Activated T-cell treated with anti-CD3 and anti-CD28 coated beads, Interleukin-2, amount 50 U/mL, for 24 hours (primary cell): ENCODE results near the gene DVL3.
A peak's percentile ranks its signal among the peaks of the same experiment; 100 is the strongest.

Experiments used
- DNase-seq: peaks from one replicate; pipeline ENCODE4 v3.0.0-alpha.2; 2020
- H3K27ac Mint-ChIP-seq: 2 replicates; pipeline ENCODE4 v1.8.0; 2020; ENCODE audit warnings: mild to moderate bottlenecking, mixed read lengths
- H3K27me3 Mint-ChIP-seq: 2 replicates; pipeline ENCODE4 v1.8.0; 2020; ENCODE audit warnings: mixed read lengths
- H3K36me3 Mint-ChIP-seq: 2 replicates; pipeline ENCODE4 v1.8.0; 2020; ENCODE audit warnings: low read depth, mixed read lengths
- H3K4me1 Mint-ChIP-seq: 2 replicates; pipeline ENCODE4 v1.8.0; 2020; ENCODE audit warnings: low read depth, mixed read lengths
- H3K4me3 Mint-ChIP-seq: 2 replicates; pipeline ENCODE4 v1.8.0; 2020; ENCODE audit warnings: mild to moderate bottlenecking, moderate library complexity, mixed read lengths
- H3K9me3 Mint-ChIP-seq: 2 replicates; pipeline ENCODE4 v1.8.0; 2020; ENCODE audit warnings: mixed read lengths

The DVL3 gene

DNA sequence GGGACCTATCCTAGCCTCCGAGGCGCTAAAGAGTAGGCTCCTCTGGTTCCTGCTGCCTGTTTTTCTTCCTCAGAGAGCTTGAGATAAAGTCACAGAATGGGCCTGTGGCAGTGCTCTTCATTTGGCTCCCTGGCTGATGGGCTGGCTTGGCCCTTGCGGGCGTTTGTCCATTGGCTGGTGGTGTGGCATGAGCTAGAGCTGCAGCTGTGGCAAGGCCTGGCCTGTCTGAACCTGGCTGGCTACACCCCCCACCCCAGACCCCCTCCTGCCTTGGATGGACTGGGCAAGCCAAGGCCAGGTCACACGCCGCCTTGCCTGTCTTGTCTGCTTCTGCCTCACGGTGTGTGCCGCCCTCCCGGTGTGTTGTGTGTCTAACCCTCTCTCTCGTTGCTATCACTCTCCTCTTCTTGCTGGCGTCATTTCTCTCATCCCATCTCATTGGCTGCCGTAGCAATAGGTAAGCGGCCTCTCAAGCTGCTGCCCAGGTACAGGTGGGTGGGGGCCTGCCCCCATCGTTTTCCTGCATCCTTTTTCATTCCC, 22.7 kb downstream of the DVL3 start:
- Mint-ChIP-seq H3K4me3 (no peak overlapping the region), H3K27me3 (no peaks in the 10 kb centered on the region), H3K4me1 (peaks cover 40% of the 10 kb centered on the region), H3K9me3 (no peaks in the 10 kb centered on the region), H3K27ac (no peak overlapping the region), H3K36me3 (peaks cover 81% of the 10 kb centered on the region)
- no peak for DNase-seq

DNA sequence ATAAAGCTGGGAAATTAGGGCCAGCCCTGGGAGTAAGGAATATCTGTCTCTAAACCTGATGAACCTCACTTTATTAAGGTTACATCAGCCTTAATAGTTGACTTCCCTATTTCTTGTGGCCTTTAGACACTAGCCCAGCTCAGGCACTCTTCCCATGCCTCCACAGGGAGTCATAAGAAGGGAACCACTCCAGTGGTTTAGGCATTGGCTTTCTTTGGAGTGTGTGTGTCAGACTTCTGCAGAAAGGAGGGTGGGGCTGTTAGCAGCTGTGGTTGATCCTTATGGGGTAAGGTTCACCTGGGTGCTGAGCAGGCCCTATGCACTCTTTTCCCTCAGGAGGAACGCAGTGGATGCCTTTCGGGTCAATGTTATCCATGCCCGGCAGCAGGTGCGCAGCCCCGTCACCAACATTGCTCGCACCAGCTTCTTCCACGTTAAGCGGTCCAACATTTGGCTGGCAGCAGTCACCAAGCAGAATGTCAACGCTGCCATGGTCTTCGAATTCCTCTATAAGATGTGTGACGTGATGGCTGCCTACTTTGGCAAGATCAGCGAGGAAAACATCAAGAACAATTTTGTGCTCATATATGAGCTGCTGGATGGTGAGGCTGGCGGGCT, 23.5 kb downstream of the DVL3 start:
- Mint-ChIP-seq H3K27ac (peak overlapping the region; percentile 40), H3K4me1 (peaks cover 39% of the 10 kb centered on the region), H3K9me3 (no peaks in the 10 kb centered on the region), H3K27me3 (no peaks in the 10 kb centered on the region), H3K36me3 (peaks cover 85% of the 10 kb centered on the region), H3K4me3 (no peak overlapping the region)
- DNase-seq: no peak

DNA sequence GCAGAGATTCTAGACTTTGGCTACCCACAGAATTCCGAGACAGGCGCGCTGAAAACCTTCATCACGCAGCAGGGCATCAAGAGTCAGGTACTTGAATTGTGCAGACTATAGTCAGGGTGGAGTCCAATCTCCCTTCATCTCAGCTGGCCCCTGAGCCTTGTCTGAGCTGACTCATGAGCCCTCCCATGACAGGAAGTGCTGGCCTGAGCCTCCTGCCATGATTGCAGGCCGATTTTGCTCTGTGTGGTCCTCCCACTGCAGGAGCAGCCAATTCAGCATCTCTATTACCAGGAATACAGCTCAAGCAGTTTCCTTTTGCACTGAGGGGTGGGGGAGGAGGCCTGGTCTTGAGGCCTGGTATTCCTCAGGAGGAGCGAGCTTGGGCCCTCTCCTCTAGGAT, 25.0 kb downstream of the DVL3 start:
- peaks cover 95% of the 10 kb centered on the region for H3K36me3 Mint-ChIP-seq
- no peaks in the 10 kb centered on the region for H3K9me3 Mint-ChIP-seq
- no peak overlapping the region for H3K27ac Mint-ChIP-seq
- H3K4me1 Mint-ChIP-seq: peaks cover 36% of the 10 kb centered on the region
- no peaks in the 10 kb centered on the region for H3K27me3 Mint-ChIP-seq
- no peak for DNase-seq
- H3K4me3 Mint-ChIP-seq: no peak overlapping the region

DNA sequence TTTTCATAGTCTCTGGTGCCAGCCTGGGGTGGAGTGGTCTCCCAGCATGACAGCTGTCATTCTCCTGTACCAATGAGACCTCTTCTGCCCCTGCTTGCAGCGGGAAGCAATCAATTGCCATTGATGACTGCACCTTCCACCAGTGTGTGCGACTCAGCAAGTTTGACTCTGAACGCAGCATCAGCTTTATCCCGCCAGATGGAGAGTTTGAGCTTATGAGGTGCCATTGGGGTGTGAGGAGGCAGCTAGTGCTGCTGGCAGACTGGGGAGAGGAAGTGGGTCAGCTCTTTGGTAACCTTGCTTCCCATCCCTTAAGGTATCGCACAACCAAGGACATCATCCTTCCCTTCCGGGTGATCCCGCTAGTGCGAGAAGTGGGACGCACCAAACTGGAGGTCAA, 26.4 kb downstream of the DVL3 start:
- no peaks in the 10 kb centered on the region for H3K27me3 Mint-ChIP-seq
- peak overlapping the region; percentile 5 for H3K27ac Mint-ChIP-seq
- peaks cover 95% of the 10 kb centered on the region for H3K36me3 Mint-ChIP-seq
- no peaks in the 10 kb centered on the region for H3K9me3 Mint-ChIP-seq
- H3K4me1 Mint-ChIP-seq: peaks cover 28% of the 10 kb centered on the region
- DNase-seq: no peak
- H3K4me3 Mint-ChIP-seq: no peak overlapping the region

DNA sequence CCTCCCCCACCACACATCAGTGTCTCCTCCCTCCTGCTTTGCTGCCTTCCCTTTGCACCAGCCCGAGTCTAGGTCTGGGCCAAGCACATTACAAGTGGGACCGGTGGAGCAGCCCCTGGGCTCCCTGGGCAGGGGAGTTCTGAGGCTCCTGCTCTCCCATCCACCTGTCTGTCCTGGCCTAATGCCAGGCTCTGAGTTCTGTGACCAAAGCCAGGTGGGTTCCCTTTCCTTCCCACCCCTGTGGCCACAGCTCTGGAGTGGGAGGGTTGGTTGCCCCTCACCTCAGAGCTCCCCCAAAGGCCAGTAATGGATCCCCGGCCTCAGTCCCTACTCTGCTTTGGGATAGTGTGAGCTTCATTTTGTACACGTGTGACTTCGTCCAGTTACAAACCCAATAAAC, 28.5 kb downstream of the DVL3 start:
- Mint-ChIP-seq H3K4me3 (no peak overlapping the region), H3K4me1 (peaks cover 25% of the 10 kb centered on the region), H3K27ac (peak overlapping the region; percentile 56), H3K9me3 (no peaks in the 10 kb centered on the region), H3K27me3 (no peaks in the 10 kb centered on the region), H3K36me3 (peaks cover 93% of the 10 kb centered on the region)
- no peak for DNase-seq

DNA sequence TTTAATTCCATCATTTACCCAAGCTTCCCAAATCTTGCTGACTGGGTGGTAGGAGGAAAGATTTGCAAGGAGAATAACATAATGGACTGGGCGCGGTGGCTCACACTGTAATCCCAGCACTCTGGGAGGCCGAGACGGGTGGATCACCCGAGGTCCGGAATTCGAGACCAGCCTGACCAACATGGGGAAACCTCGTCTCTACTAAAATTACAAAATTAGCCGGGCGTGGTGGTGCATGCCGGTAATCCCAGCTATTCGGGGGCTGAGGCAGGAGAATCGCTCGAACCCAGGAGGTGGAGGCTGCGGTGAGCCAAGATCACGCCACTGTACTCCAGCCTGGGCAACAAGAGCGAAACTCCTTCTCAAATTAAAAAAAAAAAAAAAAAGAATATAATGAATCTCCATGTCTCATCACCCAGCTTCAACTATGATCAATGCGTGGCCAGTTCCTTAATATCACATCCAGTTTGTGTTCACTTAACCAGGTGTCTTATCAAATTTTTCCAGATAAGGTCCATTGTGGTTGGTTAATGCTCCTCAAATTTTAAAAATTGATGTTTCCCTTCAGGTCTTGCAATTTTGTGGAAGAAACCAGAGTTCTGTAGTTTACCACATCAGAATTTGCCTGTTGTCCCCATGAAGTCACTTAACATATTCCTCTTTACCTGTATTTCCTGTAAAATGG, 29.5 kb downstream of the DVL3 start:
- H3K4me1 Mint-ChIP-seq: peaks cover 29% of the 10 kb centered on the region
- H3K4me3 Mint-ChIP-seq: peak overlapping the region; percentile 95
- H3K36me3 Mint-ChIP-seq: peaks cover 93% of the 10 kb centered on the region
- H3K27ac Mint-ChIP-seq: peak overlapping the region; percentile 98
- H3K9me3 Mint-ChIP-seq: no peaks in the 10 kb centered on the region
- no peak for DNase-seq
- H3K27me3 Mint-ChIP-seq: no peaks in the 10 kb centered on the region

DNA sequence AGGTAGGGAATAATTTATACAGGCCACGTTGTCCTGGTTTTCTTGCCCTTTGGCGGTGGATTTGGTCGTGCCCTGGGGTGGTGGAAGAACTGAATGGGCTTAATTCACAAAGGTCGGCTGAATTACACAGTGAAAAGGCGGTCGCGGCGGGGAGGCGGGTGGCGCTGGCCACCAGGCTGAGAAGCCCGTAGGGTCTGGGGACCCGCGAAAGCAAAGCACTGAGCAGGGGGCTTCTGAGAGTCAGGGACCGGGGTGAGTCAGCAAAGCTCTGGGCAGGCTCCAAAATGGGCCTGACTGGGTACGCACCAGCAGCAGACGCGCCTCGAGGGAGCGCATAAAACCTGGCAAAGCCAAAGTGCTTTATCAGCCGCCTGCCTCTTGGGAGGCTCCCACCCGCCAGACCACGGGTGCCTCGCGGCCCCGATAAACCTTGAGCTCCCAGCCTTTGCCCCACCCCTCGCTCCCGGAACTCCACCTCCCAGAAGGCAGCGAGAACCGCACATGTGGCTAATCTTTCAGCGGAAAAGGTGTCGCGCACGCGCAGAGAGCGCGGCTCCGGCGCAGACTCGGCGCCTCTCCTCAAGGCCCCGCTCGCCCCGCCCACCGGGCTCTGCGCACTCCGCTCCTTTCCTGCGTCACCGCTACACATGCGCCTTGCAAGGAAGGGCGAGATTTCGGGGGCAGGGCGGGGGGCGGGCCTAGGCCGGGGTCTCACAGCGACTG, 30.4 kb downstream of the DVL3 start:
- H3K36me3 Mint-ChIP-seq: peaks cover 93% of the 10 kb centered on the region

DNA sequence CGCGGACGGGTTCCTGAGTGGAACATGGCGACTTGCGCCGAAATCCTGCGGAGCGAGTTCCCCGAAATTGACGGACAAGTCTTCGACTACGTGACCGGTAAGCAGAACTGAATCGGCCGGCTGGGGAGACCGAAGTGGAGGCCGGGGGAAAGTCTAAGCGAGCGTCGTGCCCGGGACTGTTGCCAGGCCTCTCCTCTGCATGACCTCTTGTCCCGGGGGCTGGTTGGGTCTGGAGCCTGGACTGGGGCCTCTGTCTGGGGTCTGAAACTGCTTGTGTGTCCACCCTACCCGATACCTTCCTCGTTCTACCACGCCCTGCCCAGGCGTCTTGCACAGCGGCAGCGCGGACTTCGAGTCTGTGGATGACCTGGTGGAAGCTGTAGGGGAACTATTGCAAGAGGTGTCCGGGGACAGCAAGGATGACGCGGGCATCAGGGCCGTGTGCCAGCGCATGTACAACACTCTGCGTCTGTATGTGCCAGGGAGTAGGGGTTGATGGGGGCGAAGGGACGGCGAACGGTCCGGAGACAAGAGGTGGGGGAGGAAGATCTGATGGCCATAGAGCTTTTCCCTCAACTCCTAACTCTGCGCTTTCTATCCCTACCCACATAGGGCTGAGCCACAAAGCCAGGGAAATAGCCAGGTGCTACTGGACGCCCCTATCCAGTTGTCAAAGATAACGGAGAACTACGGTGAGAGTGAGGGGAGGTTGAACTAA, 31.2 kb downstream of the DVL3 start, which contains the start of gene ABCF3:
TSS of gene ABCF3 (plus strand) at position 16 of the 718 bp plus-strand sequence. CDS start at position 25, 9 bp downstream.
- Mint-ChIP-seq H3K36me3 (peaks cover 93% of the 10 kb centered on the region), H3K9me3 (no peaks in the 10 kb centered on the region), H3K27me3 (no peaks in the 10 kb centered on the region), H3K27ac (peak within 1 kb of the TSS; percentile 98), H3K4me1 (peaks cover 33% of the 10 kb centered on the region), H3K4me3 (peak within 1 kb of the TSS; percentile 95)
- DNase-seq: no peak

More for the DNA sequence above, 30.4 kb downstream of the DVL3 start:
- Mint-ChIP-seq H3K4me1 (peaks cover 33% of the 10 kb centered on the region), H3K4me3 (peak overlapping the region; percentile 95), H3K27me3 (no peaks in the 10 kb centered on the region), H3K9me3 (no peaks in the 10 kb centered on the region), H3K27ac (peak overlapping the region; percentile 98)
- peak; percentile 99 for DNase-seq

DNA sequence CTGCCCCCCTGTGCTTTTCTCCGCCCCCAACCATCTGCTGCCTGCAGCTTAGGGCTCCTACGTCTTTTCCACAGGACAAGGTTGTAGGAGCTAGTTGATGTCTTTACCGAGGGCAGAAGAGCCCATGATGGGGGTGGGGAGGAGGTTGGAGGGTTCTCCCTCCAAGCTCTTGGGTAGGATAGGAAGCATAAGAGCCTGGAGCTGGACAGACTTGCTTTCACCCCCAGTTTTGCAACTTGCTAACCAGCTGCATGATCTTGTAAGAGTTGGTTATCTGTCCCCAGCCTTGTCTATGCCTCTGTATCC, 31.7 kb downstream of the DVL3 start:
- Mint-ChIP-seq H3K27ac (peak overlapping the region; percentile 98), H3K4me3 (peak overlapping the region; percentile 95), H3K9me3 (no peaks in the 10 kb centered on the region), H3K4me1 (peaks cover 33% of the 10 kb centered on the region), H3K27me3 (no peaks in the 10 kb centered on the region), H3K36me3 (peaks cover 93% of the 10 kb centered on the region)
- no peak for DNase-seq

DNA sequence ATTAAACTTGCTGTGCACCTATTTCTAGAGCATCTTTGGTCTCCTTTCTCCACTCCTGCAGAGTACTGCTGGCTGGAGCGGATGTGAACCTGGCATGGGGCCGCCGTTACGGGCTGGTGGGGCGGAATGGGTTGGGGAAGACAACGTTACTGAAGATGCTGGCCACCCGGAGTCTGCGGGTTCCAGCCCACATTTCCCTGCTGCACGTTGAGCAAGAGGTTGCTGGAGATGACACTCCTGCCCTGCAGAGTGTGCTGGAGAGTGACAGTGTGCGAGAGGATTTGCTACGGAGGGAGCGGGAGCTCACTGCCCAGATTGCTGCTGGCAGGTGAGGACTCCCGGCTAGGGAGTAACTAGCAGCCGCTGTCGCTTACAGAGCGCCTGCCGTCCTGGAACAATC, 32.9 kb downstream of the DVL3 start:
- peak overlapping the region; percentile 95 for H3K4me3 Mint-ChIP-seq
- peaks cover 93% of the 10 kb centered on the region for H3K36me3 Mint-ChIP-seq
- H3K9me3 Mint-ChIP-seq: no peaks in the 10 kb centered on the region
- H3K27me3 Mint-ChIP-seq: no peaks in the 10 kb centered on the region
- H3K27ac Mint-ChIP-seq: peak overlapping the region; percentile 72
- peaks cover 33% of the 10 kb centered on the region for H3K4me1 Mint-ChIP-seq
- DNase-seq: no peak

DNA sequence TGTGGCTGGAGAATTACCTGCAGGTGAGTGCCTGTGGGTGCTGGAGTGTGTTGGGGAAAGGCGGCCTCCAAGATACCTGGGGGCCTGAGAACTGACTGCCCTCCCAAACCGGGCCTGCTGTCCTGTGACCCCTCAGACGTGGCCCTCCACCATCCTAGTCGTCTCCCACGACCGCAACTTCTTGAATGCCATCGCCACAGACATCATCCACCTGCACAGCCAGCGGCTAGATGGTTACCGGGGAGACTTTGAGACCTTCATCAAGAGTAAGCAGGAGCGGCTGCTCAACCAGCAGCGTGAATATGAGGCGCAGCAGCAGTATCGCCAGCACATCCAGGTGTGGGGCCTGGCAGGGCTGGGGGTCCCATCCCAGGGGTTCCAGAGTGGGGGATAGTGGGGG, 34.2 kb downstream of the DVL3 start:
- no peak overlapping the region for H3K4me3 Mint-ChIP-seq
- H3K4me1 Mint-ChIP-seq: peaks cover 33% of the 10 kb centered on the region
- H3K9me3 Mint-ChIP-seq: no peaks in the 10 kb centered on the region
- no peak for DNase-seq
- peak overlapping the region; percentile 53 for H3K27ac Mint-ChIP-seq
- no peaks in the 10 kb centered on the region for H3K27me3 Mint-ChIP-seq
- peaks cover 93% of the 10 kb centered on the region for H3K36me3 Mint-ChIP-seq

DNA sequence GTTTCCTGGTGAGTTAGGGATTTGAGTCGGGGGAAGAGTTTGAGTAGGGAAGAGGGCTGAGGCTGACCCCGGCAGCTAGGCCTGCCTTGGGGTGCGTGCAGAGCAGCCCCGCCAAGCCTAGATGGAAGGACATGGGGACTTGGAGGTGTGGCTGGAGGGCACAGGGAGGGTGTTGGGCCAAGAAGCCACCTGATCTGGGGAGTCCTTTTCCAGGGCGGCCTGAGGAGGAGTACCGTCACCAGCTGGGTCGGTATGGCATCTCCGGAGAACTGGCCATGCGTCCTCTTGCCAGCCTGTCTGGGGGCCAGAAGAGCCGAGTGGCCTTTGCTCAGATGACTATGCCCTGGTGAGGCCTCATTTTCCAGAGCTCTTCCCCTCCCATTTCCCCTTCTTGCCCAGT, 37.7 kb downstream of the DVL3 start:
- H3K36me3 Mint-ChIP-seq: peaks cover 87% of the 10 kb centered on the region
- no peaks in the 10 kb centered on the region for H3K27me3 Mint-ChIP-seq
- no peaks in the 10 kb centered on the region for H3K9me3 Mint-ChIP-seq
- no peak for DNase-seq
- peaks cover 13% of the 10 kb centered on the region for H3K4me1 Mint-ChIP-seq
- no peak overlapping the region for H3K4me3 Mint-ChIP-seq
- H3K27ac Mint-ChIP-seq: peak overlapping the region; percentile 41

DNA sequence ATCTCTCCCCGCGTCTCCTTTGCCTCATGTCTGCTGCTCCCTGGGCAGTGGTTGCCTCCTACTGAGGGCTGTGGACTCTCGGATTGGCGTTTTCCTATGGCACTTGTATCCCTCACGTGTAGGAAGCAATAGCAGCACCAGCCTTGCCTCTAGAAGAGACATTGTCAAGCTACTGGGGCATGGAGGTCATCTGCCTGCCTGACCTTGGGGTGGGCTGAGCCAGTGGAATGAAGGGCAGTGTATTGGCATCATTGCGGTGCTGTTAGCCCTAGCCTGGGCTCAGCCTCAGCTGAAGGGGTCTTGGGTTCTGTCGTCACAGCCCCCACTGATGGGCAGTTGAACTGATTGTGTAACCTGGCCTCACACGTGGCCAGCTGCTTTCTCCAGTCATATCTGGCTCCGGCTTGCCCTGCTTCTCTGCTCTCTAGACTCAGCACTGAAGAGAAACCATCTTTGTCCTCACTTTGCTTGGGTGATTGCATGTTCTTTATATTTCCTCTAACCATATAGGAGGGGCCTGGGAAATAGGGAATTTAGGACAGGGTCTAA, 38.9 kb downstream of the DVL3 start:
- H3K4me1 Mint-ChIP-seq: peaks cover 6% of the 10 kb centered on the region
- no peak overlapping the region for H3K4me3 Mint-ChIP-seq
- H3K9me3 Mint-ChIP-seq: no peaks in the 10 kb centered on the region
- DNase-seq: no peak
- H3K27ac Mint-ChIP-seq: peak overlapping the region; percentile 22
- H3K36me3 Mint-ChIP-seq: peaks cover 75% of the 10 kb centered on the region
- H3K27me3 Mint-ChIP-seq: no peaks in the 10 kb centered on the region

DNA sequence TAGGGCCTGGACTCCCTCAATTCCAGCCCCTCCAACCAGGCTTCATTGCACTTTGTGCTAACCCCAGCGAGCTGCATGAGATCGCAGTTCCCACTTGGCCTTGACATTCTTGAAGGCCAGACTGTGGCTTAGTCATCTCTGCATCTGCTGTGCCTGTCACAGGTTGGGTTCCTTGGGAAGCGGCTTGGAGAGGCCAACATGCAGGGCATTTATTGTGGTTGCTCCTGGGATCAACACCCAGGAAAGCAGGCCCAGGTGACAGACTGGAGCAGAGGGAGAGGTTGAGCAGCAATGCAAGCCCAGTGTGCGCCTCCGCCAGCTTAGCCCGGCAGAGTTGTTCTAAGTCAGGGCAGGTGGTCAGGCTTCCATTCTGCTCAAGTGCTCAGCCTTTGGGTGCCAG, 41.4 kb downstream of the DVL3 start:
- Mint-ChIP-seq H3K36me3 (peaks cover 51% of the 10 kb centered on the region), H3K27ac (no peak overlapping the region), H3K27me3 (no peaks in the 10 kb centered on the region), H3K4me1 (no peaks in the 10 kb centered on the region), H3K9me3 (no peaks in the 10 kb centered on the region), H3K4me3 (no peak overlapping the region)
- no peak for DNase-seq
